ENCODE results near the gene HOXC9. TPM values are rescaled to one million over a fixed set of nuclear protein-coding genes. Genes with fewer than 3 reads are reported as not detected.

Gene HOXC9
- total RNA-seq: 0.16 and 0.94 TPM in 2 replicates

GRCh38 chr12:54000116-54001114, at the start of gene HOXC9:
Gene HOXC9, plus strand, starts transcription at chr12:54000161. Its CDS starts 28 bp downstream, at chr12:54000189.

GRCh38 chr12:53954694-53955035, 45.3 kb upstream of the HOXC9 start, which contains the start of gene HOXC12:
Gene HOXC12, plus strand, starts transcription at chr12:53954903. Its CDS starts 27 bp downstream, at chr12:53954930.

GRCh38 chr12:53972722-53973235, 27.2 kb upstream of the HOXC9 start, which contains the start of gene HOXC11:
Gene HOXC11, plus strand, starts transcription at chr12:53973126. Its CDS starts 116 bp downstream, at chr12:53973242.

GRCh38 chr12:53974084-53975063, 25.6 kb upstream of the HOXC9 start, which contains the start of gene HOTAIR:
Gene HOTAIR, minus strand, starts transcription at chr12:53974954.

GRCh38 chr12:53984901-53985691, 14.9 kb upstream of the HOXC9 start, which contains the start of gene HOXC10:
Gene HOXC10, plus strand, starts transcription at chr12:53985146. Its CDS starts 114 bp downstream, at chr12:53985260.

GRCh38 chr12:54028314-54029201, 28.6 kb downstream of the HOXC9 start, which contains the start of gene HOXC6:
Gene HOXC6, plus strand, starts transcription at chr12:54028440. Its CDS starts 82 bp downstream, at chr12:54028522.

GRCh38 chr12:54032627-54033100, 32.7 kb downstream of the HOXC9 start, which contains the start of gene HOXC5:
Gene HOXC5, plus strand, starts transcription at chr12:54033050. Its CDS starts 73 bp downstream, at chr12:54033123.

Other genes starting within 250 kb of the HOXC9 start
- gene CISTR, start 248.2 kb upstream of the HOXC9 start, total RNA-seq: not detected in 2 replicates
- gene HOXC13, start 61.3 kb upstream of the HOXC9 start, total RNA-seq: not detected in 2 replicates
- not detected in 2 replicates for gene HOXC12, start 45.3 kb upstream of the HOXC9 start, total RNA-seq
- gene HOXC11, start 27.0 kb upstream of the HOXC9 start, total RNA-seq: not detected in 2 replicates
- gene HOTAIR, start 25.2 kb upstream of the HOXC9 start, total RNA-seq: not detected in 2 replicates
- gene HOXC10, start 15.0 kb upstream of the HOXC9 start, total RNA-seq: not detected in 2 replicates
- not detected in 2 replicates for gene HOXC8, start 8.8 kb downstream of the HOXC9 start, total RNA-seq
- 0.25 TPM in 1 of 2 replicates, not detected in the other for gene HOXC6, start 28.3 kb downstream of the HOXC9 start, total RNA-seq
- gene HOXC5, start 32.9 kb downstream of the HOXC9 start, total RNA-seq: not detected in 2 replicates
- gene HOXC4, start 53.7 kb downstream of the HOXC9 start, total RNA-seq: not detected in 2 replicates
- gene SMUG1, start 188.8 kb downstream of the HOXC9 start, total RNA-seq: 13.1 and 18.6 TPM in 2 replicates